Measurements from ENCODE around the gene COL4A3. TPM values are rescaled to one million over a fixed set of nuclear protein-coding genes. Genes with fewer than 3 reads are reported as not detected.

COL4A3 gene
- total and polyA plus RNA-seq, 9 of the 15 experiments (the other 6 are each of a cell fraction or from before 2014, with no cell fraction given): not detected

DNA sequence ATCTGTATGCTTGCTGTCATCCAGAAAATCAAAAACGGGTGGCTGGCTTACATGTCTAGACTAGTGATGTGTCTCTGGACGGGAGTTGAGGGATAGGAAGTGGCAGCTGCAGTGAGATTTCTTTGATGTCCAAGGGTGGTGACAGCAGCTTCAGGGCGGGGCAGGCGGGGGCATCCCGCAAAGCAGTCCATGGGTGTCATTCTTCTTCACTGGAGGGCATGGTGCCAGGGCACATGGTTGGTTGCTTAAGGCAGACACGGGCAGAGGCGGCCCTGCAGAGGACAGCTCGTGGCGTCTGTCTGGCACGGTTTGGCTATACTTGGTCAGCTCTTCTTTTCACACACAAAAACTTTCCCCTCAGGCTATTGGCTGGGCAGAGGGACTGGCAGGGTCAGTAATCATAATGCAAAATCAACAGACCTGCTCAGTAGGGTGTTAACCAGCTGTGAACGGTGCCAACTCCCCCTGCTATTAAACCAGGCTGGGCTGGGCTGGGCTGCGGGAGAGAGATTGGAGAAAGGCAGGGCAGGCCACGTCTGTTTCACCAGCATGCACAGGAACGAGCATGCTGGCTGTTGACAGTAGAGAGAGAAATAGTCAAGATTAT is 63.7 kb downstream of the COL4A3 start (continued):
- TF ChIP-seq, protein P1, sequence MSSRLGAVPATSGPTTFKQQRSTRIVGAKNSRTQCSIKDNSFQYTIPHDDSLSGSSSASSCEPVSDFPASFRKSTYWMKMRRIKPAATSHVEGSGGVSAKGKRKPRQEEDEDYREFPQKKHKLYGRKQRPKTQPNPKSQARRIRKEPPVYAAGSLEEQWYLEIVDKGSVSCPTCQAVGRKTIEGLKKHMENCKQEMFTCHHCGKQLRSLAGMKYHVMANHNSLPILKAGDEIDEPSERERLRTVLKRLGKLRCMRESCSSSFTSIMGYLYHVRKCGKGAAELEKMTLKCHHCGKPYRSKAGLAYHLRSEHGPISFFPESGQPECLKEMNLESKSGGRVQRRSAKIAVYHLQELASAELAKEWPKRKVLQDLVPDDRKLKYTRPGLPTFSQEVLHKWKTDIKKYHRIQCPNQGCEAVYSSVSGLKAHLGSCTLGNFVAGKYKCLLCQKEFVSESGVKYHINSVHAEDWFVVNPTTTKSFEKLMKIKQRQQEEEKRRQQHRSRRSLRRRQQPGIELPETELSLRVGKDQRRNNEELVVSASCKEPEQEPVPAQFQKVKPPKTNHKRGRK (tag; IDR thresholded peaks at IDR 0.05): no peak
- no peak for TF ChIP-seq LCOR (CRISPR knock-in tag; IDR thresholded peaks at IDR 0.05)
- TF ChIP-seq, protein P2, sequence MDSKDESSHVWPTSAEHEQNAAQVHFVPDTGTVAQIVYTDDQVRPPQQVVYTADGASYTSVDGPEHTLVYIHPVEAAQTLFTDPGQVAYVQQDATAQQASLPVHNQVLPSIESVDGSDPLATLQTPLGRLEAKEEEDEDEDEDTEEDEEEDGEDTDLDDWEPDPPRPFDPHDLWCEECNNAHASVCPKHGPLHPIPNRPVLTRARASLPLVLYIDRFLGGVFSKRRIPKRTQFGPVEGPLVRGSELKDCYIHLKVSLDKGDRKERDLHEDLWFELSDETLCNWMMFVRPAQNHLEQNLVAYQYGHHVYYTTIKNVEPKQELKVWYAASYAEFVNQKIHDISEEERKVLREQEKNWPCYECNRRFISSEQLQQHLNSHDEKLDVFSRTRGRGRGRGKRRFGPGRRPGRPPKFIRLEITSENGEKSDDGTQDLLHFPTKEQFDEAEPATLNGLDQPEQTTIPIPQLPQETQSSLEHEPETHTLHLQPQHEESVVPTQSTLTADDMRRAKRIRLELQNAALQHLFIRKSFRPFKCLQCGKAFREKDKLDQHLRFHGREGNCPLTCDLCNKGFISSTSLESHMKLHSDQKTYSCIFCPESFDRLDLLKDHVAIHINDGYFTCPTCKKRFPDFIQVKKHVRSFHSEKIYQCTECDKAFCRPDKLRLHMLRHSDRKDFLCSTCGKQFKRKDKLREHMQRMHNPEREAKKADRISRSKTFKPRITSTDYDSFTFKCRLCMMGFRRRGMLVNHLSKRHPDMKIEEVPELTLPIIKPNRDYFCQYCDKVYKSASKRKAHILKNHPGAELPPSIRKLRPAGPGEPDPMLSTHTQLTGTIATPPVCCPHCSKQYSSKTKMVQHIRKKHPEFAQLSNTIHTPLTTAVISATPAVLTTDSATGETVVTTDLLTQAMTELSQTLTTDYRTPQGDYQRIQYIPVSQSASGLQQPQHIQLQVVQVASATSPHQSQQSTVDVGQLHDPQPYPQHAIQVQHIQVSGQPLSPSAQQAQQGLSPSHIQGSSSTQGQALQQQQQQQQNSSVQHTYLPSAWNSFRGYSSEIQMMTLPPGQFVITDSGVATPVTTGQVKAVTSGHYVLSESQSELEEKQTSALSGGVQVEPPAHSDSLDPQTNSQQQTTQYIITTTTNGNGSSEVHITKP (IDR thresholded peaks at IDR 0.05; ENCODE audit: partially characterized antibody): no peak
- no peak for TF ChIP-seq HNRNPUL1 (IDR thresholded peaks at IDR 0.05; ENCODE audit: low read length)
- TF ChIP-seq TRIM24 (IDR thresholded peaks at IDR 0.05): no peak
- TF ChIP-seq ZNF253 (CRISPR knock-in tag; conservative IDR thresholded peaks at IDR 0.05): no peak
- no peak for TF ChIP-seq HNRNPLL (IDR thresholded peaks at IDR 0.05; ENCODE audit: low read depth, low read length, poor library complexity, severe bottlenecking)
- TF ChIP-seq ZNF263 (CRISPR knock-in tag; IDR thresholded peaks at IDR 0.05; ENCODE audit: borderline replicate concordance): no peak
- TF ChIP-seq ZNF41 (CRISPR knock-in tag; conservative IDR thresholded peaks at IDR 0.05): no peak
- no peak for TF ChIP-seq SMAD1 (IDR thresholded peaks at IDR 0.05; ENCODE audit: low read depth, low read length, partially characterized antibody)

Data from K562 (cell line).